K562 (cell line): Measurements from ENCODE around the gene FAM78B. TPM values are rescaled to one million over a fixed set of nuclear protein-coding genes. Genes with fewer than 3 reads are reported as not detected.

ENCODE experiments used
- ATAC-seq: fragments of 200-7000 bp; cut with Tn5 transposase; 3 replicates; pipeline ENCODE4 v1.9.1; 2020; ENCODE audit warnings: moderate library complexity
- BruUV-seq: library from RNA; stranded (reverse); fragments of 400-500 nt; replicated peaks from 2 replicates; lab custom pipeline; 2021; lab: Mats Ljungman, UMichigan
- CTCF ChIA-PET: fragments of 300-600 bp; formaldehyde crosslinking; extraction: SDS; loops from one replicate; lab custom pipeline; 2021; ENCODE audit warnings: low intra/inter-chr PET ratio; lab: Yijun Ruan, JAX
- POLR2A ChIA-PET: fragments of 300-600, 350-650 bp; sonication (Branson Sonifier 250); formaldehyde crosslinking; extraction: SDS; loops from one replicate; lab custom pipeline; 2021; ENCODE audit warnings: antibody characterized with exemption, inconsistent platforms; lab: Yijun Ruan, JAX
- DNase-seq, 4 experiments: peaks; one replicate each; pipeline versions ENCODE4 v3.0.0 to v3.0.0-alpha.2; 2011 to 2018; ENCODE audit warnings: low spot score in 3 of 4, mixed read lengths in 3 of 4; ENCODE audit errors: extremely low read depth in 1 of 4
- FAIRE-seq: peaks from 2 replicates; lab custom pipeline; 2011; peaks lifted over from hg19 to GRCh38; lab: Jason Lieb, UNC
- H2AFZ ChIP-seq: 2 replicates; pipeline ENCODE4 v1.6.0; 2011; ENCODE audit warnings: low read depth, low read length, control low read depth, inconsistent platforms
- H3K27ac ChIP-seq: fragments of 200-600 bp; 3 replicates; pipeline ENCODE4 v1.8.0; 2011; ENCODE audit warnings: low read depth, mild to moderate bottlenecking, control low read depth, inconsistent platforms, low read length, moderate library complexity, mixed read lengths; ENCODE audit errors: extremely low read depth
- H3K27me3 ChIP-seq, 2 experiments: fragments of 300-600 bp in 1 of 2; 2 replicates in 1 of 2; 3 replicates in 1 of 2; pipeline versions ENCODE4 v1.6.0 to v1.8.0; 2011; ENCODE audit warnings: inconsistent platforms in 2 of 2, low read length in 2 of 2, mild to moderate bottlenecking in 1 of 2, mixed read lengths in 1 of 2, moderate library complexity in 1 of 2; ENCODE audit not compliant: control insufficient read depth in 2 of 2, insufficient read depth in 2 of 2
- H3K36me3 ChIP-seq: fragments of 300-600 bp; 3 replicates; pipeline ENCODE4 v1.8.0; 2011; ENCODE audit warnings: mild to moderate bottlenecking, low read length, inconsistent platforms; ENCODE audit not compliant: control insufficient read depth, insufficient read depth
- H3K4me1 ChIP-seq, 2 experiments: fragments of 200-600 bp in 1 of 2; replicated peaks in 1 of 2; 2 replicates in 1 of 2; 3 replicates in 1 of 2; pipeline versions ENCODE4 v1.5.1 to v1.8.0; 2011; ENCODE audit warnings: inconsistent platforms in 2 of 2, low read length in 2 of 2, mild to moderate bottlenecking in 1 of 2, mixed read lengths in 1 of 2, moderate library complexity in 1 of 2; ENCODE audit not compliant: control insufficient read depth in 2 of 2, insufficient read depth in 2 of 2
- H3K4me2 ChIP-seq: 2 replicates; pipeline ENCODE4 v1.6.1; 2011; ENCODE audit warnings: low read length, control low read depth, inconsistent platforms, mixed read lengths; ENCODE audit not compliant: insufficient read depth
- H3K4me3 ChIP-seq: fragments of 200-600 bp; sonication (generic), shearing (Covaris generic); 2 replicates; pipeline ENCODE4 v1.5.1; 2016; ENCODE audit warnings: control low read depth, inconsistent platforms
- H3K79me2 ChIP-seq: fragments of 200-600 bp; 3 replicates; pipeline ENCODE4 v1.8.0; 2011; ENCODE audit warnings: low read length, inconsistent platforms; ENCODE audit not compliant: control insufficient read depth, insufficient read depth
- H3K9ac ChIP-seq, 2 experiments: 2 replicates each; pipeline versions ENCODE4 v1.6.0 to v1.6.1; 2011; ENCODE audit warnings: low read depth in 2 of 2, low read length in 2 of 2, control low read depth in 1 of 2, inconsistent platforms in 1 of 2, mild to moderate bottlenecking in 1 of 2, mixed read lengths in 1 of 2; ENCODE audit not compliant: insufficient read depth in 1 of 2
- H3K9me1 ChIP-seq: one replicate; pipeline ENCODE4 v1.6.0; 2011; ENCODE audit warnings: inconsistent platforms, mild to moderate bottlenecking, low read length, moderate library complexity; ENCODE audit not compliant: control insufficient read depth, insufficient read depth
- H3K9me3 ChIP-seq: replicated peaks from 2 replicates; pipeline ENCODE4 v1.5.1; 2011; ENCODE audit warnings: low read depth, low read length, inconsistent platforms; ENCODE audit not compliant: control insufficient read depth, insufficient read depth
- H4K20me1 ChIP-seq: replicated peaks from 2 replicates; pipeline ENCODE4 v1.6.1; 2011; ENCODE audit warnings: low read length, inconsistent platforms, mixed read lengths; ENCODE audit not compliant: control insufficient read depth, insufficient read depth
- CAMTA2 ChIP-seq: fragments of 250-450 bp; sonication (Bioruptor Pico); conservative IDR thresholded peaks from 2 replicates; pipeline ENCODE4 v1.5.1; 2022
- HDAC8 ChIP-seq: fragments of 450-650 bp; IDR thresholded peaks from 2 replicates; pipeline ENCODE4 v1.6.1; 2016; ENCODE audit warnings: mild to moderate bottlenecking, missing genetic modification characterization, moderate library complexity, missing compliant biosample characterization
- NFE2L1 ChIP-seq: fragments of 450-650 bp; IDR thresholded peaks from 2 replicates; pipeline ENCODE4 v1.6.1; 2016; ENCODE audit warnings: missing genetic modification characterization, low read depth, mild to moderate bottlenecking, missing compliant biosample characterization, moderate library complexity, borderline replicate concordance
- RBM39 ChIP-seq: fragments of 200-400 bp; formaldehyde crosslinking; optimal IDR thresholded peaks from 2 replicates; pipeline ENCODE3; 2018; ENCODE audit warnings: low read depth, low read length
- ZNF778 ChIP-seq: fragments of 450-650 bp; formaldehyde crosslinking; IDR thresholded peaks from 2 replicates; pipeline ENCODE4 v1.4.0; 2020; ENCODE audit warnings: mild to moderate bottlenecking, moderate library complexity
- WGBS: fragments of 100-300 bp; shearing (Covaris generic); methylation state at CpG from one replicate; pipeline ENCODE4 v1.1.6; 2016; ENCODE audit warnings: low coverage, mixed read lengths; ENCODE audit not compliant: insufficient coverage; ENCODE audit errors: missing lambda C conversion rate; 5-methylcytosine and 5-hydroxymethylcytosine counted together
- in situ Hi-C: fragments of 300-500 bp; cut with MboI; formaldehyde crosslinking; loops from 4 replicates; pipeline ENCODE4 v1.15.0; 2018; ENCODE audit warnings: inconsistent platforms, mixed read lengths
- intact Hi-C: fragments of 100-400 bp; cut with micrococcal nuclease; formaldehyde crosslinking; loops from 2 replicates; pipeline ENCODE4 v1.14.2; 2022
- polyA plus RNA-seq, 8 experiments: library from polyadenylated mRNA; depleted of rRNA in 4 of 8; stranded (reverse) in 5 of 8; unstranded in 3 of 8; fragments of >200 nt; fragmentation: Nextera tagmentation in 2 of 8; fragmentation: Illumina TruSeq in 1 of 8; extraction: Ambion mirVana in 2 of 8; extraction: Trizol in 1 of 8; gene quantifications; 2 replicates each; pipeline versions ENCODE4 v1.2.1 to v1.2.3, GENCODE V29; 2011 to 2014; ENCODE audit warnings: inconsistent platforms in 1 of 8, missing spikeins in 1 of 8
- total RNA-seq, 7 experiments: library from RNA; depleted of rRNA in 6 of 7; stranded (reverse); fragments of >200 nt in 6 of 7; fragmentation: Illumina TruSeq in 2 of 7; extraction: Trizol in 2 of 7; gene quantifications; 2 replicates each; pipeline versions ENCODE4 v1.2.1 to v1.2.3, GENCODE V29; 2011 to 2021; ENCODE audit warnings: low replicate concordance in 1 of 7

Gene FAM78B
- total and polyA plus RNA-seq, 9 of the 15 experiments (the other 6 are each of a cell fraction or from before 2014, with no cell fraction given): 0.04 to 0.43 (median 0.29) TPM; not detected in 1

DNA sequence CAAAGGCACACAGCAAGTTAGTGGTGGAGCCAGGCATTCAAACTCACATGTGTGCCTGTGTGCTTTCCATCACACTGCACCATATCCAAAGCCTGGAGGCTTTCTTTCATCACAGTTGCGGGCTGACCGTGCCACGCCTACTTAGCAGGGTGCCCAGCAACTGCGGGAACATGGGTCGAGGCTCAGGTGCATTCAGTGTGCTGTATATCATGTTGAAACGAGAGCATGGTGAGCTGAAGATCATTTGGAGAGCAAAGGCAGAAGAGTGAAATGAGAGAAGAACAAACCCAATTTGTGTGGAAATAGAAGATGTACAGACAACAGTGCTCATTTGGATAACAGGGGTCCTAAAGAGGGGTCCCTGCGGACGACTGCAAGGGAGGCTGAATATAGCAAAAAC, 46.5 kb downstream of the FAM78B start (continued):
- TF ChIP-seq HDAC8: no peak
- TF ChIP-seq CAMTA2 (CRISPR knock-in tag): no peak

DNA sequence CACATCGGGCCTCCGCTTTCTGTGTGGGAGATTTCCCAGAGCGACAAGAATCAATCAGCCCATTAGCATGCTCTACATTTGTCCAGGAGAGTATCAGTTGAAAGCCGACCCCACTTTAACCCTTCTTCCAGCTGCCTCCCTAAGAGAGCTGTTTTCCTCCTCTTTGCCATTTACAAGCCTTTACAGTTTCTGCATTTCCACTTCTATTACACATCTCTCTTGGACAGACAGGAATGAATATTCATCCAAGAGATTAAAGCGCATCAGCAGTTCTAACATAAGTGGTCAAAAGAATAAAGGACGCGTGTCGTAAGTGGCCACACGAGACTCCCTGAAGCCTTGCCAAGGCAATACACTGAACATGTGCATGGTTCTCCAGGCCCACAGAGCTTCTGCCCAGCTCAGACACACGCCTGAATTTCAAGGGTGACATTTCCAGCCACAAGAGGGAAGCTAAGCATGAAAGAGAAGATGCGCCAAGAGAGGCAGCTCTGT, 47.3 kb downstream of the FAM78B start:
- CTCF ChIA-PET: no interaction called here
- H2AFZ ChIP-seq: no peak overlapping the region
- ATAC-seq: no peak
- no TSS peak for BruUV-seq
- no peak overlapping the region for H3K27ac ChIP-seq
- H3K9me3 ChIP-seq: no peaks in the 10 kb centered on the region
- intact Hi-C loops: no loop called here
- no peaks in the 10 kb centered on the region for H3K36me3 ChIP-seq
- H3K4me2 ChIP-seq: no peak overlapping the region
- H3K79me2 ChIP-seq: no peaks in the 10 kb centered on the region
- 4% methylated on average over 11 of the region's 11 CpGs for WGBS
- no peaks in the 10 kb centered on the region; the same call in 1 of the 2 replicates for H4K20me1 ChIP-seq
- TF ChIP-seq NFE2L1 (tag) (no peak), ZNF778 (CRISPR knock-in tag) (no peak), RBM39 (no peak)
- TF ChIP-seq, all 486 proteins: peak for 0
- no peaks in the 10 kb centered on the region for H3K9me1 ChIP-seq
- DNase-seq (no peak), FAIRE-seq (no peak)
- in situ Hi-C loops: no loop called here
- POLR2A ChIA-PET: no interaction called here
- no peak overlapping the region for H3K4me3 ChIP-seq
- no peak overlapping the region for H3K9ac ChIP-seq
- H3K27me3 ChIP-seq: peaks cover 11 to 31% of the 10 kb centered on the region in 2 experiments
- H3K4me1 ChIP-seq: no peaks in the 10 kb centered on the region
